ENCODE results near the gene ALDH1A3.

- TF ChIP-seq POLR2AphosphoS5 (IDR thresholded peaks at IDR 0.05; ENCODE audit: low read depth), result no peak
- TF ChIP-seq CTCF (conservative IDR thresholded peaks at IDR 0.05; ENCODE audit: low read depth in 2 of 2), result no peak
- no peak for TF ChIP-seq CREB1 (CRISPR knock-in tag; IDR thresholded peaks at IDR 0.05; ENCODE audit: low read depth)
- no peak for TF ChIP-seq ETS1 (IDR thresholded peaks at IDR 0.05)
- no peak for TF ChIP-seq REST (IDR thresholded peaks at IDR 0.05; ENCODE audit: unreplicated experiment)
- TF ChIP-seq ZNF114 (CRISPR knock-in tag; IDR thresholded peaks at IDR 0.05), result no peak
- no peak for TF ChIP-seq EZH2 (IDR thresholded peaks at IDR 0.05; ENCODE audit: low read depth, unreplicated experiment)
- no peak for TF ChIP-seq EZH2phosphoT487 (IDR thresholded peaks at IDR 0.05; ENCODE audit: unreplicated experiment)
- no peak for TF ChIP-seq JUNB (IDR thresholded peaks at IDR 0.05; ENCODE audit: unreplicated experiment)
- no peak for TF ChIP-seq ZNF331 (CRISPR knock-in tag; IDR thresholded peaks at IDR 0.05; ENCODE audit: low read depth)
- no peak for TF ChIP-seq NANOG (IDR thresholded peaks at IDR 0.05; ENCODE audit: borderline replicate concordance)
- TF ChIP-seq STAT1 (IDR thresholded peaks at IDR 0.05; ENCODE audit: unreplicated experiment), result no peak
- TF ChIP-seq ZNF462 (CRISPR knock-in tag; IDR thresholded peaks at IDR 0.05), result no peak
Measured at GRCh38 chr15:100899601-100900000, 20.0 kb downstream of the ALDH1A3 start.
